Fibroblast of mammary gland (primary cell): ENCODE data around the gene RTTN.

Experiments used
- DNase-seq: peaks from one replicate; pipeline ENCODE4 v3.0.0-alpha.2; 2010; ENCODE audit warnings: low read depth
- H3K4me3 ChIP-seq: 2 replicates; pipeline ENCODE4 v1.5.1; 2011; ENCODE audit warnings: low read depth, mild to moderate bottlenecking, low read length, moderate library complexity; ENCODE audit not compliant: control insufficient read depth
- CTCF ChIP-seq: conservative IDR thresholded peaks from 2 replicates; pipeline ENCODE4 v1.5.1; 2011; ENCODE audit warnings: low read depth, low read length, inconsistent platforms; ENCODE audit not compliant: control insufficient read depth, insufficient read depth

Gene RTTN

GRCh38 chr18:70175216-70175615 is 30.3 kb downstream of the RTTN start:
- TF ChIP-seq CTCF: no peak
- H3K4me3 ChIP-seq: no peak overlapping the region
- no peak for DNase-seq

- TF ChIP-seq CTCF: peak; percentile 40
These were observed 33.3 kb downstream of the RTTN start for GRCh38 chr18:70172225-70172624.

GRCh38 chr18:70169747-70170146 is 35.7 kb downstream of the RTTN start:
- DNase-seq: no peak
- H3K4me3 ChIP-seq: no peak overlapping the region
- TF ChIP-seq CTCF: no peak

More at GRCh38 chr18:70172225-70172624, 33.3 kb downstream of the RTTN start:
- peak; percentile 39 for DNase-seq
- H3K4me3 ChIP-seq: no peak overlapping the region

- no peak for DNase-seq
- TF ChIP-seq CTCF: no peak
- H3K4me3 ChIP-seq: no peak overlapping the region
These were observed 38.8 kb downstream of the RTTN start for GRCh38 chr18:70166668-70167067.

- no peak overlapping the region for H3K4me3 ChIP-seq
- DNase-seq: no peak
- no peak for TF ChIP-seq CTCF
These were observed 39.6 kb downstream of the RTTN start for GRCh38 chr18:70165936-70166335.

- no peak for TF ChIP-seq CTCF
- H3K4me3 ChIP-seq: no peak overlapping the region
- no peak for DNase-seq
These were observed 45.3 kb downstream of the RTTN start for GRCh38 chr18:70160073-70160678.
